ENCODE data around the gene PDXK.

The PDXK gene

DNA sequence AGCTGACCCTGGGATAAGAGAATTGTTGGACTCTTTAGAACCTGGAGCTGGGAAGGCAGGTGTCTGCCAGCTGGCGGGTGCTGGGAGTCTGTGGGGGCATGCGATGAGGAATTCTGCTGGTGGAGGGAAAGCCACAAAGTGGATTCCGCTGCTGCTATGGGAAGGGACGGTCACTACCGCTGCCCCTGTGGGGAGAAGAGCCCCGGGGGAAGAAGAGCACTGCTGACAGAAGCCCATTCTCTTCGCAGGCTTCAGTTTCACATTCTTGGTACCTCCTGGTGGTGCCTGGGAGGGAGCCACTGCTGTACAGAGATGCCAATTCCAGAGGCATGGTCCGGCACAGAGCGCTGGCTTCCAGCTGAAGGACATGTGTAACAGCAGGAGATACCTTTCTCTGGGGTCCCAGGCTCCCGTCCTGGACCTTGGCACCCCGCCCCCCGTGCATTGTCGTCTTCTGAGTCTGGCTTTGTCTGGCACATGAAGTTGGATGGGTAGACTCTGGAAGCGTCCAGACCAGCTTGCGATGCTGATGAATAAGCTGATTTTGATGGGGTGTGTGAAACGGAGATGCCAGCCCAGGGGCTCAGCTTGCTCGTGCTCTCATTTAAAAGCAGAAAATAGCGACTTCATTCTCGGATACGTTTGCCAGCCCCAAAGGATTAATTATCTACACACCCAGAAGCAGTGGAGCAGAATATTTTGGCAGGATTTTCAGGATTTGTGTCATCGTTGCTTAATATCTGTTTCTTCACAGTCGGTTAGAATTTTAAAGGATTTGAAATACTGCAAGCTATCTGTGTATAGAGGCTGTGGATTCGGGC lies 13.2 kb downstream of the PDXK start:
- no peak overlapping the region for H2AFZ ChIP-seq (ENCODE audit: low read depth, low read length, severe bottlenecking)
- H4K20me1 ChIP-seq (ENCODE audit: low read depth, low read length) = no peaks in the 10 kb centered on the region
- no peak overlapping the region for H3K9ac ChIP-seq (ENCODE audit: low read length)
- no peaks in the 10 kb centered on the region for H3K9me2 ChIP-seq (replicated peaks; ENCODE audit: insufficient read depth, low read length)
- H3K9me3 ChIP-seq (ENCODE audit: insufficient read depth, low read length) = no peaks in the 10 kb centered on the region
- H3K36me3 ChIP-seq (ENCODE audit: low read length) = no peaks in the 10 kb centered on the region
- no peak overlapping the region for H3K4me2 ChIP-seq (ENCODE audit: low read depth, low read length, poor library complexity, severe bottlenecking)
- no peaks in the 10 kb centered on the region for H3F3A ChIP-seq (ENCODE audit: insufficient read depth)
- TF ChIP-seq CTCF (IDR thresholded peaks at IDR 0.05; ENCODE audit: insufficient read depth, low read length, poor library complexity, severe bottlenecking) (no peak), EZH2phosphoT487 (conservative IDR thresholded peaks at IDR 0.05; ENCODE audit: low read length) (no peak)
- H3K4me3 ChIP-seq (ENCODE audit: insufficient read depth, low read length, poor library complexity, severe bottlenecking) = no peak overlapping the region
- no peaks in the 10 kb centered on the region for H3K27me3 ChIP-seq (ENCODE audit: low read length)
- H3K27ac ChIP-seq (ENCODE audit: low read depth, low read length) = no peak overlapping the region
- H3K79me2 ChIP-seq (ENCODE audit: insufficient read depth, low read length) = no peaks in the 10 kb centered on the region

DNA sequence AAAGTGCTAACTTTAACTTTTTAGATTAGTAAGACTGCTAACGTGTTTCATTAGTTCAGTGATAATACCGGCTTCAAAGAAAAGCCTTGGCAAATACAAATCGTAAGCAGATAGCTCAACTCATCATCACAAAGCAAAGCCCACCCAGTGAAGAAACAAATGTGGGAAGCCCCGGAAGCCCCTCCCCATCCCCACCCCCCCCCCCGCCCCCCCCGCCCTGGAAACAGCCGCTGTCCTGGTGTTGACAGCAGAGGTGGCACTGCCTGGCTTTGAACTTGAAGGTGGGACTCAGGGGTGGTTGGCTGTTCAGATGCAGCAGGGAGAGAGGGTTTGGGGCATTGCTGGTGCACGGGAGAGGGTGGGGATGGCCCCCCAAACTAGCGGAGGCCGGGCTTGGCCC lies 14.1 kb downstream of the PDXK start:
- no peaks in the 10 kb centered on the region for H4K20me1 ChIP-seq (ENCODE audit: low read depth, low read length)
- TF ChIP-seq CTCF (IDR thresholded peaks at IDR 0.05; ENCODE audit: insufficient read depth, low read length, poor library complexity, severe bottlenecking) (no peak), EZH2phosphoT487 (conservative IDR thresholded peaks at IDR 0.05; ENCODE audit: low read length) (no peak)
- no peaks in the 10 kb centered on the region for H3K36me3 ChIP-seq (ENCODE audit: low read length)

DNA sequence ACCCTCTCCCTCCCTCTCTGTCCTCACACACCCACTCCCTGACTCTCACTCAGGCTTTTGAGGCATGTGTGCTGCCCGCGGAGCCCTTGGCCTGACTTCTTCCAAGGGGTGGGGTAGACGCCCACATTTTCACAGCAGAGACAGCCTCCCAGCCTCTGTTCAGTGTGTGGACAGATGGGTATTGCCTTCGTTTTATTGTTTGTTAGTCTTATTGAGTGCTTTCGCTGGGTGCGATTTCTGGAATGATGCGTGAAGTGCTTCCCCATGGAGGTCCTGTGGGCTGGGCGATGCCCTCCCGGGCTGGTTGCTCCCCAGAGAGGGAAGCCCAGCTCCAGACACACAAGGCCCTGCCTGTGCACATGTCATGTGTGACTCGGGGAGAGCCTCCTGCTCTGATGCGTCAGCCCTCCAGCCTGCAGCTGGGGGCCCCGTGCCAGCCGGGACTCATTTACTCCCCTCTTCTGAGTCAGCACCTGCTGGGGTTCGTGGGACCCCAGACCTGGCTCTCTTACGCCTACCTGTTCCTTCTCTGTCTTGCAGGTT lies 14.7 kb downstream of the PDXK start:
- no peak overlapping the region for H3K27ac ChIP-seq (ENCODE audit: low read depth, low read length)

More for the DNA sequence above, 14.1 kb downstream of the PDXK start:
- Histone ChIP-seq H3K9me2 (replicated peaks; ENCODE audit: insufficient read depth, low read length) (no peaks in the 10 kb centered on the region), H3K27me3 (ENCODE audit: low read length) (no peaks in the 10 kb centered on the region), H3K4me2 (ENCODE audit: low read depth, low read length, poor library complexity, severe bottlenecking) (no peak overlapping the region), H3K79me2 (ENCODE audit: insufficient read depth, low read length) (no peaks in the 10 kb centered on the region), H3K27ac (ENCODE audit: low read depth, low read length) (no peak overlapping the region), H3F3A (ENCODE audit: insufficient read depth) (no peaks in the 10 kb centered on the region), H3K9ac (ENCODE audit: low read length) (no peak overlapping the region), H2AFZ (ENCODE audit: low read depth, low read length, severe bottlenecking) (no peak overlapping the region), H3K4me3 (ENCODE audit: insufficient read depth, low read length, poor library complexity, severe bottlenecking) (no peak overlapping the region), H3K9me3 (ENCODE audit: insufficient read depth, low read length) (no peaks in the 10 kb centered on the region)

More for the DNA sequence above, 14.7 kb downstream of the PDXK start:
- H3K4me2 ChIP-seq (ENCODE audit: low read depth, low read length, poor library complexity, severe bottlenecking) = no peak overlapping the region
- H3K79me2 ChIP-seq (ENCODE audit: insufficient read depth, low read length) = no peaks in the 10 kb centered on the region
- H3K9ac ChIP-seq (ENCODE audit: low read length) = no peak overlapping the region
- no peaks in the 10 kb centered on the region for H3K9me3 ChIP-seq (ENCODE audit: insufficient read depth, low read length)
- no peak overlapping the region for H3K4me3 ChIP-seq (ENCODE audit: insufficient read depth, low read length, poor library complexity, severe bottlenecking)
- H2AFZ ChIP-seq (ENCODE audit: low read depth, low read length, severe bottlenecking) = no peak overlapping the region
- H3F3A ChIP-seq (ENCODE audit: insufficient read depth) = no peaks in the 10 kb centered on the region
- H4K20me1 ChIP-seq (ENCODE audit: low read depth, low read length) = no peaks in the 10 kb centered on the region
- H3K9me2 ChIP-seq (replicated peaks; ENCODE audit: insufficient read depth, low read length) = no peaks in the 10 kb centered on the region
- TF ChIP-seq EZH2phosphoT487 (conservative IDR thresholded peaks at IDR 0.05; ENCODE audit: low read length) (no peak), CTCF (IDR thresholded peaks at IDR 0.05; ENCODE audit: insufficient read depth, low read length, poor library complexity, severe bottlenecking) (no peak)
- H3K27me3 ChIP-seq (ENCODE audit: low read length) = no peaks in the 10 kb centered on the region
- no peaks in the 10 kb centered on the region for H3K36me3 ChIP-seq (ENCODE audit: low read length)
